NT2/D1 (cell line): ENCODE measurements around the gene SKIDA1.

Experiments used
- DNase-seq: peaks from one replicate; pipeline ENCODE4 v3.0.0-alpha.2; 2011; ENCODE audit warnings: low read depth, low spot score
- H3K27me3 ChIP-seq: 2 replicates; pipeline ENCODE4 v1.6.0; 2011; ENCODE audit warnings: mild to moderate bottlenecking; ENCODE audit not compliant: insufficient read length, insufficient read depth
- H3K36me3 ChIP-seq: 2 replicates; pipeline ENCODE4 v1.6.1; 2011; ENCODE audit warnings: mild to moderate bottlenecking, low read length, mixed read lengths; ENCODE audit not compliant: insufficient read depth, insufficient read length
- H3K4me1 ChIP-seq: 2 replicates; pipeline ENCODE4 v1.5.1; 2011; ENCODE audit not compliant: insufficient read depth, insufficient read length
- H3K4me3 ChIP-seq: 2 replicates; pipeline ENCODE4 v1.5.1; 2011; ENCODE audit warnings: low read depth; ENCODE audit not compliant: insufficient read length
- H3K9ac ChIP-seq: 2 replicates; pipeline ENCODE4 v1.6.0; 2011; ENCODE audit warnings: low read depth; ENCODE audit not compliant: insufficient read length
- H3K9me3 ChIP-seq: 2 replicates; pipeline ENCODE4 v1.5.1; 2011; ENCODE audit warnings: mild to moderate bottlenecking, low read length; ENCODE audit not compliant: insufficient read depth
- SUZ12 ChIP-seq: IDR thresholded peaks from 2 replicates; pipeline ENCODE4 v1.6.1; 2011; ENCODE audit not compliant: insufficient read length, insufficient read depth; ENCODE audit errors: extremely low read depth
- YY1 ChIP-seq: IDR thresholded peaks from 2 replicates; pipeline ENCODE4 v1.6.1; 2011; ENCODE audit not compliant: insufficient read length, insufficient read depth
- ZNF274 ChIP-seq: IDR thresholded peaks from 2 replicates; pipeline ENCODE4 v1.6.1; 2011; ENCODE audit warnings: mild to moderate bottlenecking, low read depth, low read length

The SKIDA1 gene

DNA sequence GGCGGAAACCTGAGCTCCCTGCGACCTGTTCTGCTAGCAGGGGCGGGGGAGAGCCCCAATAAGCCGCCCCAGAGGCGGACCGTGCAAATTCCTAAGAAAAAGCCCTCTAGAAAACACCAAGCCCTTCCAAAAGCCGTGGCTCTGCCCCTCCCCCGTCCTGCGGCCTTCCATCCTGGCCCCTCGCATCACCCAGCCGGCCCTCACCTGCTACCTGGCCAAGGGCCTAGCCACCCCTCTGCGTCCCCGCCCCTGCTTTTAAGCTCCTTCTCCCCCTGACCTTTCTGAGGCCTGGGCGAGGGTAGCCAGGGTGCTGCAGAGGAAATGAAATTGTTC is 24.9 kb downstream of the SKIDA1 start:
- Histone ChIP-seq H3K27me3 (peaks cover 51% of the 10 kb centered on the region), H3K4me3 (peak overlapping the region; percentile 57), H3K9me3 (no peaks in the 10 kb centered on the region), H3K9ac (peak overlapping the region; percentile 80), H3K36me3 (no peaks in the 10 kb centered on the region), H3K4me1 (peaks cover 6% of the 10 kb centered on the region)
- DNase-seq: no peak
- TF ChIP-seq SUZ12: no peak
- TF ChIP-seq ZNF274: no peak
- no peak for TF ChIP-seq YY1

DNA sequence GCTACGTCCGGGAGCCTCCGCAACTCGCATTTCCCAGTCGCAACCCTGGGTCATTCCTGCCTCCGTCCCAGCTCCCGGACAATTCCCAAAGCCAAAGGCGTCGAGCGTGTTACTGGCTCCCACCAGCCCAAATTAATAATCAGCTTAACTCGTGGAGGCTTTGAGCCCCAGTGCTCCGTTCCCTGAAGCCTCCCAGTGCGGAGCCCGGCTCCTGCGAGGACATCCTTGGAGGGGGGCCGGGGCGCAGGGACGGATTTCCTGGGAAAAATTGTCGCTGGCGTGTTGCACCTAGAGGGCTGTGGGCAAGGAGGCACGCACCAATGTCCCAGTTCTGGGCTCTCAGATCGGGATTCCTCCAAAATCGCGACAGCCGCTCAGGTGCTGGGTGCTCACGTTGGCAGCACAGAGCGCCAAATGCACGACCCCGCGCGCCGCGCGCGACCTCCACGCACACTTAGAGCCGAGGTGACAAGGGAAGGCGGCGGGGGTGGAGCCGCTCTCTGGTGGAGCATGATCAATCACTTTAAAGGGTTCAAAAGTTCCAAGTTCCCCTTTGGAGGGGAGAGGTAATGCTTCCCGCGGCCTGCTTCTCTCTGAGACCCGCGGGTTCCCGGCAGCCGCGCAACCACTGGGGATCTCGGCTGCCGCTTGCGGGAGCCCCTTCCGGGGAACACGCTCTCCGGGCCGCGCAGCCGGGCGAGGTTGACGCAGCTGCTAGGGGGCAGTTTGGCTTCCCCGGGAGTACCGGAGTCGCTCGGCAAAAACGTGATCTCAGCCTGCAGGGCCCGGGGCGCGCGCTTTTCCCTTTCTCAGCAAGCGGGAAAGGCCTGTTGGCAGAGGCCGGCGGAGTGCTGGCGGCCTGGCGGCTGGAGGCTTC is 25.5 kb downstream of the SKIDA1 start:
- H3K27me3 ChIP-seq: peaks cover 51% of the 10 kb centered on the region
- peak overlapping the region; percentile 80 for H3K9ac ChIP-seq
- no peak for DNase-seq

DNA sequence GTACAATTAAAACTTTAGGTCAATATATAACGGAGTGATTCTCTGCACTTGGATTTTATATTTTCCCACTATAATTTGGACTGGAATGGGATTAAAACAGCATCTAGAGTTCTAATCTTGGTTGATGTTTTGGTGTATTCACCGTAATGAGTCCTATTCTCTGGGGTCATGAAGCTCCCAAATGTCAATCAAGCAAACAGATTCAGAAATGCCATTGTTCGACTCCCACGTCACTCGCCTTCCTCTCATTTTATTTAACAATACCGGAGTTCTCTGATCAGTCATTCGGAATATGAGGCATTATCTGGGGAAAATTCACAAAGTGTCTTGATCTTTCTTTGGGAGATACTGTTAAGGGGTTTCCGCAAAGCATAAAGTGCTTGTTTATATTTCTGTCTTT is 26.5 kb downstream of the SKIDA1 start:
- peaks cover 2% of the 10 kb centered on the region for H3K36me3 ChIP-seq
- peaks cover 6% of the 10 kb centered on the region for H3K4me1 ChIP-seq
- H3K27me3 ChIP-seq: peaks cover 51% of the 10 kb centered on the region
- no peak for DNase-seq
- H3K9me3 ChIP-seq: no peaks in the 10 kb centered on the region
- H3K4me3 ChIP-seq: no peak overlapping the region
- TF ChIP-seq SUZ12 (no peak), YY1 (no peak), ZNF274 (no peak)
- no peak overlapping the region for H3K9ac ChIP-seq

More for the DNA sequence above, 25.5 kb downstream of the SKIDA1 start:
- Histone ChIP-seq H3K4me3 (peak overlapping the region; percentile 57), H3K36me3 (no peaks in the 10 kb centered on the region), H3K4me1 (peaks cover 6% of the 10 kb centered on the region), H3K9me3 (no peaks in the 10 kb centered on the region)
- TF ChIP-seq YY1 (no peak), SUZ12 (peak; percentile 44)

DNA sequence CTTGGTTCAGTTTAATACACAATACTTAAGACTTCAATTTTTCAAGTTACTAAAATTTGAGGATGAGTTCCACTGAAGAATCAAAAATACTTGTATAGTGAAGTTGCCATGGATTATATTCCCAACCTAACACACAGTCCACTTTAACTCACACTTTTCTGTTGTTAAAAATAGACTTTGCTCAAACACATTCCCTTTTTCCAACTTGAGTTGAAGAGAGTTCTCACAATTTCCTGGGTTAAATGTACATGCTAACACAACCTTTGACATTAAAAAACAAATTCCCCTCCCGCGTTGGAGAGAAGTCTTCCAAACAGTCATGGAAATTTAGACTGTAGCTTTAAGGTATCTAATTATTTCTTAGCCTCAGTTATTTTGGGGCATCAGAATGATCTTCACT is 27.1 kb downstream of the SKIDA1 start:
- peaks cover 51% of the 10 kb centered on the region for H3K27me3 ChIP-seq

DNA sequence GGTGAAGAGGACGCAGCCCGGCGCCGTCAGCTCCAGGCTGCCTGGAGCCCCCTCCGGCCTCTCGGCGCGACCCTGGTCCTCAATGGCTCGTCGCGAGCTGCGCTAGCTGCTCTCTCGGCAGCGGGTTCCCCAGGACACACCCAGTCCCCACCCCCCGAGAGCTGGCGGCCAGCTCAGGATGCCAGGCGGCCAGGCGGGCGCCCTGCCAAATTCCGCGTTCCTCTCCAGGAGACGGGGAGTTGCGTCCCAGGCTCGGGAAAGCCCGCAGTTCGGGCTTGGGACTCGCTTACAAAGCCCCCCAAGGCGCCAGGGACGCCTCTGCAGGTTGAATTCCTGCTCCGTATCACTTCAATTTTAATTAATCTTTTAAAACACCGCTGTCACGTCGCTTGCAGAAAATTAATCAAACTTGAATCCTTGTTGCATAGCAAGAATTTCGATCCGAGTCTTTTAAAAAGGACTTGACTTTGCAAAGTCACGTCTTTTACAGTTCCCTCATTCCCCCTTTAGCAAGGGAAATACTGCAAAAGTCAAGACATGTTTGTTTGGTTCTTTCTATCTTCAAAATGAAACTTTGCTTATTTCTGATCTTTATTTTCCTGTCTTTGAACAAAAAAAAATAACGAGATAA is 28.2 kb downstream of the SKIDA1 start:
- Histone ChIP-seq H3K9me3 (no peaks in the 10 kb centered on the region), H3K9ac (peak overlapping the region; percentile 96), H3K36me3 (peaks cover 5% of the 10 kb centered on the region), H3K4me1 (peaks cover 6% of the 10 kb centered on the region), H3K27me3 (peaks cover 49% of the 10 kb centered on the region), H3K4me3 (peak overlapping the region; percentile 82)
- DNase-seq: no peak
- TF ChIP-seq YY1: no peak
- no peak for TF ChIP-seq SUZ12
- no peak for TF ChIP-seq ZNF274

More for the DNA sequence above, 27.1 kb downstream of the SKIDA1 start:
- no peak for DNase-seq
- H3K4me1 ChIP-seq: peaks cover 6% of the 10 kb centered on the region
- H3K9me3 ChIP-seq: no peaks in the 10 kb centered on the region
- no peak for TF ChIP-seq YY1
- no peak for TF ChIP-seq SUZ12
- no peak for TF ChIP-seq ZNF274
- no peak overlapping the region for H3K4me3 ChIP-seq
- H3K9ac ChIP-seq: no peak overlapping the region
- peaks cover 5% of the 10 kb centered on the region for H3K36me3 ChIP-seq

DNA sequence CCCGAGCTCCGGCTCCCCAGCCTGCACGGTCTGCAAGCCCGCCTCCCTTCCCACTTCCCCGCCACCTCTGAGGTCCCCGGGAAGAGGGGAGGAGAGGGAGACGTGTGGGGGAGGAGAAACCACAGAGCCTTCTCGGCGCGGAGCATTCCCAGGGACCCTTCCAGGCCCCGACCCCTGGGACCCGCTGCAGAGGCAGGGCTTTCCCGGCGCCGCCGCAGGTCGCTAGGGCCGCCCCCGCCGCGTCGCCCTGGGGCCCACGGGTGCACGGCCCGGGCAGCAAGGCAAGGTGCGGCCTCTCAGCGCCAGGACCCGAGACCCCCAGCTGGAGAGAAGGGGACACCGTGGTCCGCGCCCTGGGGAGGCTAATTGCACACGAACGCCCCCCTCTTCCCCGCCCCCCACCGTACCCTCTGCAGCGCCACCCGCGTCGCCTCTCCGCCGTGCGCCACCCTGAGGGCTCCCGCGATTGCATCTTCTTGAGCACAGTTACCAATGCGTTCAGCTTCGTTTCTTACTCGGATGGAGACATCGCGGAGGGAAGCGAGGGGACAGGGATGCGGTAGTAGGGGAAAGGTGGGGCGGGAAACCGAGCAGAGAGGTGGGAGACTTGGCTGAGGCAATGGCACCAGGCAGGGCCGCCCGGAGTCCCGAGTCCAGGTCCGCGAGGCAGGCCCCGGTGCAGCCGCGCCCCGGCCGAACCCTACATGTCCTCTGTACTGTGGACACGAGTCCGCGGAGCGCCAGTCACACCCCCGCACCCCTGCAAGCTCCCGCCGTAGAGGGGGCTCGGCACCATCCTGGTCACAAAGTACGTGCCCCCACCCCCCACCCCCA is 28.9 kb downstream of the SKIDA1 start:
- H3K9me3 ChIP-seq: no peaks in the 10 kb centered on the region
- DNase-seq: no peak
- H3K4me1 ChIP-seq: peaks cover 4% of the 10 kb centered on the region
- no peak for TF ChIP-seq YY1
- TF ChIP-seq SUZ12: no peak
- no peak for TF ChIP-seq ZNF274
- H3K27me3 ChIP-seq: peaks cover 42% of the 10 kb centered on the region
- H3K9ac ChIP-seq: peak overlapping the region; percentile 96
- peak overlapping the region; percentile 82 for H3K4me3 ChIP-seq
- peaks cover 5% of the 10 kb centered on the region for H3K36me3 ChIP-seq

DNA sequence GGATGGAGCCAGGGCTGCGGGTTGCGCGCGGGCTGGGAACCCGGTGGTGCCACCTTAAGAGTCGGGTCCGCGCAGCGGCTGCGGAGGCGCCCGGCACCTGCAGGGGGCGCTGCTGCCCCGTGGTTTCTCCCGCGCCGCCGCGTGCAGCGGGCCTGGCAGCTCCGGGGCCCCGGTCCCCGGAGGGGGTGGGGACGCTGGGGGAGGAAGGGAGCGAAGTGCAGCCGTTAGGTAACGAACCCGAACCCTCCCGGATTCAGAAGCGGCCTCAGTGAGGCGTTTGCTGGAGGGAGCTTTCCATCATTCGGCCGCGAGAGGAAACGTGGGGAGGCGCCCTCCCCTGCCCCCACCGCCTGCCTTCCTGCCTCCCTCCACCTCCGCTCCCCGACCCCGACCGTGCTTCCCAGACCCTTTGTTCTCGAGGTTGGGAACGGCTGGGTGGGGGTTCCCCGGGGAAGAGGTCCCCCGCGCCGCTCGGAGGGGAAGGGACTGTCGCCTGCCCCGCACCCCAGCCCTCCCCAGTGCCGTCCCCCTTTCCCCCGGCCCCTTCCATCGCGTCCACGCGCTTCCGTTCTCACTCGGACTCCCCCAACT is 29.6 kb downstream of the SKIDA1 start:
- H3K4me1 ChIP-seq: no peaks in the 10 kb centered on the region
- H3K9ac ChIP-seq: peak overlapping the region; percentile 96
- peak overlapping the region; percentile 82 for H3K4me3 ChIP-seq
- peak; percentile 77 for DNase-seq
- peaks cover 5% of the 10 kb centered on the region for H3K36me3 ChIP-seq
- TF ChIP-seq YY1: no peak
- no peak for TF ChIP-seq ZNF274
- no peak for TF ChIP-seq SUZ12
- H3K9me3 ChIP-seq: no peaks in the 10 kb centered on the region
- H3K27me3 ChIP-seq: peaks cover 34% of the 10 kb centered on the region
